Effector CD8-positive, alpha-beta T cell (primary cell): Measurements from ENCODE around the gene PCLAF.

Experiments
- DNase-seq: peaks from one replicate; lab custom pipeline; 2025; lab: John Stamatoyannopoulos, UW

The PCLAF gene

GRCh38 chr15:64324165-64324877, 56.9 kb downstream of the PCLAF start:
- DNase-seq: no peak

GRCh38 chr15:64315216-64315615, 66.0 kb downstream of the PCLAF start:
- no peak for DNase-seq

GRCh38 chr15:64314456-64314855, 66.8 kb downstream of the PCLAF start:
- DNase-seq: no peak
